Upper lobe of left lung (tissue), 6 donors: ENCODE measurements around the gene PRCC. TPM values are rescaled to one million over a fixed set of nuclear protein-coding genes. Genes with fewer than 3 reads are reported as not detected.

Experiments used
- ATAC-seq, 2 donors: fragments of 200-7000 bp; cut with Tn5 transposase; one replicate each; pipeline ENCODE4 v1.9.1; 2022; ENCODE audit warnings: mild to moderate bottlenecking in 2 of 2, moderate library complexity in 2 of 2; ENCODE audit not compliant: low FRiP score in 2 of 2
- DNase-seq, 2 donors: peaks; one replicate each; pipeline ENCODE4 v3.0.0-alpha.2; 2019 to 2020
- H3K27ac ChIP-seq, 4 donors: fragments of 200-600 bp; sonication (generic); one replicate each; pipeline ENCODE4 v1.5.1; 2016 to 2019
- H3K27me3 ChIP-seq, 4 donors: fragments of 200-600 bp; sonication (generic); one replicate each; pipeline ENCODE4 v1.5.1; 2017 to 2019
- H3K36me3 ChIP-seq, 4 donors: fragments of 200-600 bp; sonication (generic); one replicate each; pipeline ENCODE4 v1.5.1; 2016 to 2019
- H3K4me1 ChIP-seq, 4 donors: fragments of 200-600 bp; sonication (generic); one replicate each; pipeline ENCODE4 v1.5.1; 2018 to 2019
- H3K4me3 ChIP-seq, 4 donors: fragments of 200-600 bp; sonication (generic); one replicate each; pipeline ENCODE4 v1.5.1; 2017 to 2019; ENCODE audit warnings: mild to moderate bottlenecking in 2 of 4, moderate library complexity in 1 of 4
- H3K9me3 ChIP-seq, 4 donors: fragments of 200-600 bp; sonication (generic); one replicate each; pipeline ENCODE4 v1.5.1; 2018 to 2019
- EP300 ChIP-seq, 4 donors: sonication (generic); formaldehyde crosslinking; IDR thresholded peaks; one replicate each; pipeline ENCODE4 v1.5.1; 2017; ENCODE audit warnings: antibody characterized with exemption in 4 of 4, control low read depth in 2 of 4
- POLR2A ChIP-seq, 4 donors: fragments of 450-650 bp; IDR thresholded peaks; one replicate each; pipeline ENCODE4 v1.5.1; 2016 to 2017; ENCODE audit warnings: antibody characterized with exemption in 4 of 4, mild to moderate bottlenecking in 2 of 4
- POLR2AphosphoS5 ChIP-seq, 2 donors: sonication (generic); formaldehyde crosslinking; IDR thresholded peaks; one replicate each; pipeline ENCODE4 v1.5.1; 2017; ENCODE audit warnings: antibody characterized with exemption in 2 of 2
- WGBS, 2 donors: methylation state at CpG; one replicate each; pipeline ENCODE4 v1.1.5; 2017 to 2018; 5-methylcytosine and 5-hydroxymethylcytosine counted together
- total RNA-seq, 6 donors: library from RNA; depleted of rRNA in 4 of 6; stranded (reverse); fragments of >200 nt in 4 of 6; gene quantifications; one replicate each; pipeline versions ENCODE4 v1.1.0 to v1.2.1, GENCODE V29; 2016 to 2021
- TF ChIP-seq, protein P1 (sequence below), 6 experiments: fragments of 450-650 bp in 4 of 6; fragments of 200-600 bp in 2 of 6; sonication (generic) in 2 of 6; IDR thresholded peaks; one replicate each; pipeline ENCODE4 v1.5.1; 2016 to 2019; ENCODE audit warnings: antibody characterized with exemption in 6 of 6
- donor health status: DM: no; HTN: no; CAD: no; lungs with moderate emphysema.
- donor health status: DM: no; HTN: yes; CAD: no; lungs with severe emphysema.

PRCC gene
- total RNA-seq, 6 donors from 2014 or later = 36.5 to 52.4 (median 40.8) TPM

DNA sequence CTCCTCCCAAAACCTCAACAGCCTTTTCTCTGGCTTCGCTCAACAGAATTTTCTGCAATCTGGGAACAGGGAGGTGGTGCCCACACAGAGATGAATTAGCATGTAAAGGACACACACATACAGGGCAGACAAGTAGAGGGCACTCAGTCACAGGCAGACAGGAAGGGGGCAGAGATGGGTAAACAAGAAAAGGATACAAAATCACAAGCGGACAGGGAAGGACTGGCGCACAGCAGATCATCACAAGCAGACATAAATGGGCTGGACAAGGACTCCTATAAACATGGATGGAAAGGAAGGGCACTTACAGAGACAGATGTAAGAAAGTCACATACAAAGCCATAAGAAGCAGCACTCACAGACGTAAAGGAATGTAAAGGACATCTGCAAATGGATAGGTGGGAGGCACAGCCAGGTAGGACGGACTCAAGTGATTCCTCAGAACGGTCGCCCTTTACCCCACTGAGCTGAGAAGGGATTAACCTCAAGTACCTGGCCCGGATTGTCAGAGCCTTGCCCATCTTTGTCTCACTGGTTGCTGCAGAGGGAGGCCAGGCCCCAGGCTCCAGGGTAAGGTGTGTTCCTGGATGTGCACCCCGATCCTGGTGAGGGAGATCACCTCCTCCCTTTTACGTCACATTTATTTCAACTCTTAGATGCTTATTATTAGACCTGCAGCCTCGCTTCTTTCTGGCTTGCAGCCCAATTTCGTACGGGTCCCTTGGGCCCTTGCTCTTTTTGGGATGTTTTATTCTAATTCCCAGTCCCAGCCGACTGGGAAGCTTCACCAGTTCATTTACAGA lies 836 bp upstream of the PRCC start:
- 7 to 8% methylated on average over 14 of the region's 14 CpGs for WGBS, 2 donors
- Histone ChIP-seq H3K36me3 (peaks cover 0 to 16% (median 2%) of the 10 kb centered on the region in 4 donors), H3K4me1 (peaks cover 27 to 48% (median 37%) of the 10 kb centered on the region in 4 donors), H3K9me3 (no peaks in the 10 kb centered on the region), H3K4me3 (peak overlapping the region; percentile 45 to 93 (median 88)), H3K27ac (peak overlapping the region; percentile 92 to 95 (median 94)), H3K27me3 (no peaks in the 10 kb centered on the region)
- DNase-seq = no peak
- ATAC-seq = peak; percentile 4 to 20
- TF ChIP-seq POLR2AphosphoS5 (IDR thresholded peaks at IDR 0.05) (no peak), POLR2A (IDR thresholded peaks at IDR 0.05) (no peak), EP300 (IDR thresholded peaks at IDR 0.05) (no peak)
- TF ChIP-seq, protein P1, sequence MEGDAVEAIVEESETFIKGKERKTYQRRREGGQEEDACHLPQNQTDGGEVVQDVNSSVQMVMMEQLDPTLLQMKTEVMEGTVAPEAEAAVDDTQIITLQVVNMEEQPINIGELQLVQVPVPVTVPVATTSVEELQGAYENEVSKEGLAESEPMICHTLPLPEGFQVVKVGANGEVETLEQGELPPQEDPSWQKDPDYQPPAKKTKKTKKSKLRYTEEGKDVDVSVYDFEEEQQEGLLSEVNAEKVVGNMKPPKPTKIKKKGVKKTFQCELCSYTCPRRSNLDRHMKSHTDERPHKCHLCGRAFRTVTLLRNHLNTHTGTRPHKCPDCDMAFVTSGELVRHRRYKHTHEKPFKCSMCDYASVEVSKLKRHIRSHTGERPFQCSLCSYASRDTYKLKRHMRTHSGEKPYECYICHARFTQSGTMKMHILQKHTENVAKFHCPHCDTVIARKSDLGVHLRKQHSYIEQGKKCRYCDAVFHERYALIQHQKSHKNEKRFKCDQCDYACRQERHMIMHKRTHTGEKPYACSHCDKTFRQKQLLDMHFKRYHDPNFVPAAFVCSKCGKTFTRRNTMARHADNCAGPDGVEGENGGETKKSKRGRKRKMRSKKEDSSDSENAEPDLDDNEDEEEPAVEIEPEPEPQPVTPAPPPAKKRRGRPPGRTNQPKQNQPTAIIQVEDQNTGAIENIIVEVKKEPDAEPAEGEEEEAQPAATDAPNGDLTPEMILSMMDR (IDR thresholded peaks at IDR 0.05) = no peak

DNA sequence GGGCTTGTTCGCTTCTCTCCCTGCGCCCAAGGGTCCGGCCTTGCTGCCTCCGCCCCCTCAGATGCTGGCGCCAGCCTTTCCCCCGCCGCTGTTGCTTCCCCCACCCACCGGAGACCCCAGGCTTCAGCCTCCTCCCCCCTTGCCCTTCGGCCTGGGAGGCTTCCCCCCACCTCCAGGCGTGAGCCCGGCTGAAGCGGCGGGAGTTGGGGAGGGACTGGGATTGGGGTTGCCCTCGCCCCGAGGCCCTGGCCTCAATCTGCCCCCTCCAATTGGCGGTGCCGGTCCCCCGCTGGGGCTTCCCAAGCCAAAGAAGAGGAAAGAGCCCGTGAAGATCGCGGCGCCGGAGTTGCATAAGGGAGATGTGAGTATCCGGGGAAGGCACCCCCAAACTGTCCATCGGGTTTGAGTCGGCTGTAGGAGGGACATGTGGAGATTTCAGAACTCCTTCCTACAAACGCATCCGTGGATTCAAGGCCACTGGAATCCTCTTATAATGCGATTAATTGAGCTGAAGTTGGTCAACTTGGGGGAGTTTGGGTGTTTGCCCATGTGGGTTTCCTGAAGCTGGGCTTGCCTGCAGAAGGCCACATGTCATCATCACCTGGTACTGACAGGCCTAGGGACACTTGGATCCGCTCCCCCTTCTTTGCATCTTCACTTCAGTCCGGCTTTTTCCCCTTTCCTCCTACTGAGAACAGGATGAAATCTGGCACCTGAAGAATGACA lies 707 bp downstream of the PRCC start:
- Histone ChIP-seq H3K4me1 (peaks cover 34 to 58% (median 43%) of the 10 kb centered on the region in 4 donors), H3K9me3 (no peaks in the 10 kb centered on the region), H3K27me3 (no peaks in the 10 kb centered on the region), H3K36me3 (peaks cover 0 to 23% (median 2%) of the 10 kb centered on the region in 4 donors), H3K27ac (peak overlapping the region; percentile 93 to 95 (median 95)), H3K4me3 (peak overlapping the region; percentile 83 to 93 (median 91))
- peak in 1 of 2 donors; percentile 85 for DNase-seq
- TF ChIP-seq POLR2A (IDR thresholded peaks at IDR 0.05) (no peak), EP300 (IDR thresholded peaks at IDR 0.05) (no peak), POLR2AphosphoS5 (IDR thresholded peaks at IDR 0.05) (peak in 1 of 2 donors; percentile 9)
- TF ChIP-seq, protein P1 (IDR thresholded peaks at IDR 0.05) = no peak
- 1 to 2% methylated on average over 13 to 22 of the region's 31 CpGs for WGBS, 2 donors
- ATAC-seq = peak; percentile 0 to 43

DNA sequence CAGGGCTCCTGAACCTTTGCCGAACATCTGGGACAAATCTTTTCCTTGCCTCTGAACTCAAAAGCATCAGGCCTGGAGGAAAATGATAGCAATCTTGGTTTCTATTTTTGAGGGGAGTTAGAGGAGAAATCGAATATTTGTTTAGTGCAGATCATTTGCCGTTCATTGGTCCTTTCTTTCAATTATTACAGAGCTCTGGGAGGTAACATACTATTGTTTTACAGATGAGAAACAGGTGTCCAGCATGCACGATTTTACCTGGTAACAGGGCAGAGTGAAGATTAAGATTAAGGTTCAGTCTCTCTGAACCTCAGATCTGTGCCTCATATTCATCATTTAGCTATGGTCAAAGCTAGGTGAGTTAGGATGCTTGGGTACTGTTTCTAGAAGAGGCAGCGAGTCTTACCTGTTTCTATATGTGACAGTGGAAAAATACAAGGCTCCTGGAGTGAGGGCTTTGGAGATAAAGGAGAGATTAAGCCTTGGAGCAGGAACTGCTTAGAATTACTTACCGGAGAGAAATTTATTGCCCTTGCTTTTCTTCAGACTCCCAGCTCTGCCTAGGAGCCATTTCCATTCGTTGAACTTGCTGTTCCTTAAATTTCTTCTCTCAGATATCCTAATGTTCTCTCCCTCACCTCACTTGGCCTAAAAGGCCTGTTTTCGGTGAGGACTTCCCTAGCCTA lies 1.4 kb downstream of the PRCC start:
- TF ChIP-seq, protein P1 (IDR thresholded peaks at IDR 0.05) = no peak
- TF ChIP-seq POLR2A (IDR thresholded peaks at IDR 0.05) (no peak), EP300 (IDR thresholded peaks at IDR 0.05) (no peak), POLR2AphosphoS5 (IDR thresholded peaks at IDR 0.05) (no peak)
- DNase-seq (no peak), ATAC-seq (no peak)
- peak overlapping the region in 2 of 4 donors; percentile 95 for H3K27ac ChIP-seq
- no peaks in the 10 kb centered on the region for H3K9me3 ChIP-seq
- WGBS, 2 donors = 28 to 35% methylated on average over 8 of the region's 8 CpGs
- H3K4me3 ChIP-seq = peak overlapping the region; percentile 83 to 93 (median 91)
- peaks cover 0 to 26% (median 2%) of the 10 kb centered on the region in 4 donors for H3K36me3 ChIP-seq
- peaks cover 36 to 62% (median 46%) of the 10 kb centered on the region in 4 donors for H3K4me1 ChIP-seq
- no peaks in the 10 kb centered on the region for H3K27me3 ChIP-seq

DNA sequence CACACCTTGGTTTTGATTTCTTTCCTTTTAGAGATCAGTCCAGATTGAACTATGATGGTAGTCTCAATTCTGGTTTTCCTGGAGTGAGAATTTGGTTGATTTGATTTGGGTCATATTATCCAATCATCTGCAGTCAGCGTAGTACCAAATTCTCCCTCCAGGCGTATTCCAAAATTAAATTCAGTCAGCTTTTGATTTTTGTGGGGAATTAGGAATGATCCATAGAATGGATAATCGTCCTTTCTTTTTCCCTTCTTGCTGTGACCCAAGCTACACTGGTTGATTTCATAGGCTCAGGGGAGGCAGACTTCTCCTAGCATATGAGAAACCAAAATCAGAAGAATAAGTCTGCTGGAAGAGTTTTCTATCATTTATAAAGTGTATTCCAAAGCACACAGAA lies 4.9 kb downstream of the PRCC start:
- ATAC-seq = no peak
- H3K4me3 ChIP-seq = no peak overlapping the region
- no peak for TF ChIP-seq POLR2A (IDR thresholded peaks at IDR 0.05)
- TF ChIP-seq POLR2AphosphoS5 (IDR thresholded peaks at IDR 0.05) = no peak
- peaks cover 29 to 54% (median 41%) of the 10 kb centered on the region in 4 donors for H3K4me1 ChIP-seq
- no peaks in the 10 kb centered on the region for H3K9me3 ChIP-seq
- 90 to 91% methylated on average over 3 of the region's 3 CpGs for WGBS, 2 donors
- no peaks in the 10 kb centered on the region for H3K27me3 ChIP-seq
- H3K36me3 ChIP-seq = peaks cover 0 to 26% (median 2%) of the 10 kb centered on the region in 4 donors
- DNase-seq = no peak
- H3K27ac ChIP-seq = no peak overlapping the region
